C4-2B (cell line): ENCODE measurements around the gene VPS72.

ENCODE experiments used
- ZFX ChIP-seq: fragments of 450-650 bp; IDR thresholded peaks from 2 replicates; pipeline ENCODE4 v1.6.1; 2017
- TF ChIP-seq, protein P1 (sequence below): fragments of 450-650 bp; conservative IDR thresholded peaks from 2 replicates; pipeline ENCODE4 v1.5.1; 2017; ENCODE audit warnings: mild to moderate bottlenecking

GRCh38 chr1:151189637-151190445, at the start of gene VPS72:
- TF ChIP-seq, protein P1, sequence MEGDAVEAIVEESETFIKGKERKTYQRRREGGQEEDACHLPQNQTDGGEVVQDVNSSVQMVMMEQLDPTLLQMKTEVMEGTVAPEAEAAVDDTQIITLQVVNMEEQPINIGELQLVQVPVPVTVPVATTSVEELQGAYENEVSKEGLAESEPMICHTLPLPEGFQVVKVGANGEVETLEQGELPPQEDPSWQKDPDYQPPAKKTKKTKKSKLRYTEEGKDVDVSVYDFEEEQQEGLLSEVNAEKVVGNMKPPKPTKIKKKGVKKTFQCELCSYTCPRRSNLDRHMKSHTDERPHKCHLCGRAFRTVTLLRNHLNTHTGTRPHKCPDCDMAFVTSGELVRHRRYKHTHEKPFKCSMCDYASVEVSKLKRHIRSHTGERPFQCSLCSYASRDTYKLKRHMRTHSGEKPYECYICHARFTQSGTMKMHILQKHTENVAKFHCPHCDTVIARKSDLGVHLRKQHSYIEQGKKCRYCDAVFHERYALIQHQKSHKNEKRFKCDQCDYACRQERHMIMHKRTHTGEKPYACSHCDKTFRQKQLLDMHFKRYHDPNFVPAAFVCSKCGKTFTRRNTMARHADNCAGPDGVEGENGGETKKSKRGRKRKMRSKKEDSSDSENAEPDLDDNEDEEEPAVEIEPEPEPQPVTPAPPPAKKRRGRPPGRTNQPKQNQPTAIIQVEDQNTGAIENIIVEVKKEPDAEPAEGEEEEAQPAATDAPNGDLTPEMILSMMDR: no peak
- TF ChIP-seq ZFX: peak; percentile 29; the same call in 1 of the 2 replicates
